ENCODE measurements around the gene MMP10.

- TF ChIP-seq CTCF (IDR thresholded peaks at IDR 0.05), result no peak
- no peak for TF ChIP-seq POLR2A (IDR thresholded peaks at IDR 0.05)
Measured at GRCh38 chr11:102763440-102763839, 17.0 kb downstream of the MMP10 start.

Data from esophagus squamous epithelium (tissue), 4 donors.